COLO829 (cell line): ENCODE measurements around the gene PTPRN2.
"Not testable (repeated sequence)": the region's sequence is repeated elsewhere in the genome, so short reads cannot be mapped to it uniquely, and the experiment has no call there.

Source experiments
- DNase-seq: peaks from one replicate; pipeline ENCODE4 v3.0.0; 2012; ENCODE audit warnings: low spot score

The PTPRN2 gene

GRCh38 chr7:158385496-158386354 is 201.9 kb downstream of the PTPRN2 start:
- not testable (repeated sequence) for DNase-seq

GRCh38 chr7:158384746-158385145 is 202.9 kb downstream of the PTPRN2 start:
- DNase-seq: no peak

GRCh38 chr7:158383665-158384064 is 204.0 kb downstream of the PTPRN2 start:
- DNase-seq: no peak

- DNase-seq: no peak
These were observed 205.0 kb downstream of the PTPRN2 start for GRCh38 chr7:158382363-158383254.

- DNase-seq: no peak
These were observed 205.7 kb downstream of the PTPRN2 start for GRCh38 chr7:158381956-158382355.

- no peak for DNase-seq
These were observed 208.6 kb downstream of the PTPRN2 start for GRCh38 chr7:158378978-158379377.

GRCh38 chr7:158377800-158378623 is 209.6 kb downstream of the PTPRN2 start:
- DNase-seq: no peak

GRCh38 chr7:158376839-158377186 is 210.8 kb downstream of the PTPRN2 start:
- DNase-seq: not testable (repeated sequence)

GRCh38 chr7:158376146-158376838 is 211.3 kb downstream of the PTPRN2 start:
- not testable (repeated sequence) for DNase-seq

GRCh38 chr7:158375034-158375433 is 212.6 kb downstream of the PTPRN2 start:
- DNase-seq: no peak

- DNase-seq: peak; percentile 37
These were observed 213.0 kb downstream of the PTPRN2 start for GRCh38 chr7:158374586-158374985.

- no peak for DNase-seq
These were observed 213.5 kb downstream of the PTPRN2 start for GRCh38 chr7:158374146-158374545.

GRCh38 chr7:158373476-158374133 is 214.0 kb downstream of the PTPRN2 start:
- DNase-seq: no peak

- no peak for DNase-seq
These were observed 215.0 kb downstream of the PTPRN2 start for GRCh38 chr7:158372400-158373342.

GRCh38 chr7:158371856-158372255 is 215.8 kb downstream of the PTPRN2 start:
- DNase-seq: no peak

GRCh38 chr7:158369866-158370265 is 217.8 kb downstream of the PTPRN2 start:
- no peak for DNase-seq

- DNase-seq: no peak
These were observed 218.3 kb downstream of the PTPRN2 start for GRCh38 chr7:158369290-158369689.

GRCh38 chr7:158368449-158368848 is 219.2 kb downstream of the PTPRN2 start:
- DNase-seq: no peak

- no peak for DNase-seq
These were observed 220.0 kb downstream of the PTPRN2 start for GRCh38 chr7:158367634-158367982.
